ENCODE data around the gene REXO5.

DNA sequence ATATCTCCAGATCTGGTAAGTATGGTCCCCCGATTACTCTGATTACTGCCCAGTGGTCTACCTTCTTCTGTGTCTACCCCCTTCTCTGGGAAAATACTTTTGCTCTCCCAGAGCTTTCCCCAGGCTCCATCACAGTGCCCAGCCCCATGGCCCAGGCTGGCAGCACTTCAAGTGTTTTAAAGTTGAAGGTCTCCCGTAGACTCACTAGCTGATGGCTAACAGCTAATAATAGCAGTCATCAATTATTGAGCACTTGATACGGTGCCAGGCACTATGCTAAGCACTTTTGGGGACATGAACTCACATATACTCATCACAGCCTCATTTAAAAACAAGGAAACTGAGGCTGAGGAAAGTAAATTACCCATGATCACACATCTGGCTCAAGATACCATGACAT, 60.5 kb downstream of the REXO5 start:
- TF ChIP-seq EZH2 (IDR thresholded peaks at IDR 0.05; ENCODE audit: borderline replicate concordance, low read length), result no peak
- no peak for TF ChIP-seq CTCF (conservative IDR thresholded peaks at IDR 0.05 in 1 of 2, IDR thresholded peaks at IDR 0.05 in 1 of 2; ENCODE audit: extremely low read depth in 1 of 2, insufficient read depth in 1 of 2, low read depth in 1 of 2, low read length in 2 of 2)

Data from mammary epithelial cell (primary cell).